ENCODE data around the gene CD320.
"Not testable (repeated sequence)": the region's sequence is repeated elsewhere in the genome, so short reads cannot be mapped to it uniquely, and the experiment has no call there.

CD320 gene

DNA sequence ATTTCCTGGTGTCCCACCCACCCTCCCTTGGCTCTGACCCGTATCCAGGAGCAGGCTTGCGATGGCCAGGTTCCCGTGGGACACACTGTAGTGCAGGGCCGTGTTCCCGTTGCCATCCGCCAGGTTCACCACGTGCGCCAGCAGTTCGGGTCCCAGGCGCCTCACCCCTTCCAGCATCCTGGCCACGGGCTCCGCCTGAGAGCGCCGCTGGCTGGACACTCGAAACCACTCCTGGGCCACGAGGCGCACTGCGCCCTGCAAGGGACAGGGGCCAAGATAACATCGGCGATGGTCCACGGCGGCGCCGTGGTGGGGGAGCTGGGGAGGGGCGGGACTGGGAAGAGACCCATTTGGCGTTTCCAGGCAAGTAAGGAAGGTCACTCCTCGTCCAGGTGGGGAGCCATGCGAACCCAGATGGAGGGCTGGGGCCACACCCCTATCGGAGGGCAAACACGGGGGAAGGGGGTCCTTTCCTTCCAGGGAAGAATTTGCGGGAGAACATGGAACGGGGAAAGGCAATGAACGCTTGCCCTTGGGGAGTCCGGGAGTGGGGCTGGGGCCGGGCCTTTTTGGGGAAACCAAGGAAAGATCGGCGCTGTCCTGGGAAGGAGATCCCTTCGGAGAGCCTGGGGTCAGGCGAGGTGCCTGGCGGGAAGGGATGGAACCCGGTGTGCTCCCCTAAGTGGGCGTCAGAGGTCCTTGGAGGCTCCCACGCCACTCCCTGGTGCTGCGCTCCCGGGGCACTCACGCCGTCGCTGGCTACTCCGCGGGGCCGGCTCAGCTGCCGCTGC is 25.0 kb upstream of the CD320 start:
- no peak for DNase-seq

- DNase-seq, result no peak
Measured at GRCh38 chr19:8331263-8331845, 23.2 kb upstream of the CD320 start.

- DNase-seq, result no peak
Measured at GRCh38 chr19:8329996-8330395, 21.8 kb upstream of the CD320 start.

DNA sequence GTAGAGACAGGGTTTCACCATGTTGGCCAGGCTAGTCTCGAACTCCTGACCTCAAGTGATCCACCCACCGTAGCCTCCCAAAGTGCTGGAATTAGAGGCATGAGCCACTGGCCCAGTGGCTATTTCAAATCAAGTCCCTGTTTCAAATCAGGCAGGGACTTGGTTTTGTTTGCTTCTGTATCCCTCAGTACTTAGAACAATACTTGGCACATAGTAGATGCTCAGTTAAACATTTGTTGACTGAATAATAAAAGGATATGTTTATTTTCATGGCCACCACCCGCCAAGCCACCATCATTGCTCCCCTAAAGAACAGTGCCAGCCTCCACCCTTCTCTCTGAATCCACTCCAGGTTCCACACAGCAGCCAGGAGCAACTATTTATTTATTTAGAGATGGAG is 17.3 kb upstream of the CD320 start:
- no peak for DNase-seq

DNA sequence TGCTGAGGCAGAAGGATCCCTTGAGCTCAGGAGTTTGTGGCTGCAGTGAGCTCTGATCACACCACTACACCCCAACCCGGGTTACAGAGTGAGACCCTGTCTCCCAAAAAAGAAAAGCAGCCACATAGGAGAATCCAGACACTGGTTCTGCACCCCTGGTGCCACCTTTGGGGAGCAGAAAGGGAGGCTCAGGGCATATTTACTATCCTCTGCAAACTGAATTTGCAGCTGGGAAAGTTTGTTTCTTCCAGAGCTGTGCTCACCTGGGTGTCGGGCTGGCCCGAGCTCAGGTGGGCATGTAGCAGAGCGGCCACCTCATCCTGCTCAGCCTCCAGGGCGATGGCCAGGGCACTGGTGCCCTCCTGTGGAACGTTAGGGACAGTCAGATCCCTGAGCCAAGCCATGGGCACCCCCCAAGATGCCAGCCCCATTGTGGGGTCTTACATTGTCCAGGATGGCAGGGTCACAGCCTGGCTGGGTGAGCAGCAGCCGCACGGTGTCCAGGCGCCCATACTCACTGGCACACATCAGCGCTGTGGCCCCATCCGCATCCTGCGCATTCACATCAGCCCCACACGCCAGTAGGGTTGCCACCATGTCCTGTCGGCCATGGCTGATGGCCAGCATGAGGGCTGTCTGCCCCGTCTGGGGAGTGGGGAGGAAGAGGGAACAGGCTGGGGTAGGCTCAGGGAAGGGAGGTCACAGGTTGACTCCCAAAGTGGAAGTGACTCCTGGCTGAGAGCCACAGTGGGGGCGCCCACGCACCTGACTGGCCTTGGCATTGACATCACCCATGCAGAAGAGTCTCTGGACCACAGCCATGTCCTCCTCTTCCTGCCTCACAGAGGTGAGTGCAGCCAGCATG is 16.3 kb upstream of the CD320 start:
- DNase-seq, result no peak

GRCh38 chr19:8323781-8324185 is 15.6 kb upstream of the CD320 start:
- no peak for DNase-seq

- DNase-seq, result no peak
Measured at GRCh38 chr19:8322638-8322997, 14.5 kb upstream of the CD320 start.

GRCh38 chr19:8321986-8322637 is 14.0 kb upstream of the CD320 start:
- DNase-seq, result no peak

DNA sequence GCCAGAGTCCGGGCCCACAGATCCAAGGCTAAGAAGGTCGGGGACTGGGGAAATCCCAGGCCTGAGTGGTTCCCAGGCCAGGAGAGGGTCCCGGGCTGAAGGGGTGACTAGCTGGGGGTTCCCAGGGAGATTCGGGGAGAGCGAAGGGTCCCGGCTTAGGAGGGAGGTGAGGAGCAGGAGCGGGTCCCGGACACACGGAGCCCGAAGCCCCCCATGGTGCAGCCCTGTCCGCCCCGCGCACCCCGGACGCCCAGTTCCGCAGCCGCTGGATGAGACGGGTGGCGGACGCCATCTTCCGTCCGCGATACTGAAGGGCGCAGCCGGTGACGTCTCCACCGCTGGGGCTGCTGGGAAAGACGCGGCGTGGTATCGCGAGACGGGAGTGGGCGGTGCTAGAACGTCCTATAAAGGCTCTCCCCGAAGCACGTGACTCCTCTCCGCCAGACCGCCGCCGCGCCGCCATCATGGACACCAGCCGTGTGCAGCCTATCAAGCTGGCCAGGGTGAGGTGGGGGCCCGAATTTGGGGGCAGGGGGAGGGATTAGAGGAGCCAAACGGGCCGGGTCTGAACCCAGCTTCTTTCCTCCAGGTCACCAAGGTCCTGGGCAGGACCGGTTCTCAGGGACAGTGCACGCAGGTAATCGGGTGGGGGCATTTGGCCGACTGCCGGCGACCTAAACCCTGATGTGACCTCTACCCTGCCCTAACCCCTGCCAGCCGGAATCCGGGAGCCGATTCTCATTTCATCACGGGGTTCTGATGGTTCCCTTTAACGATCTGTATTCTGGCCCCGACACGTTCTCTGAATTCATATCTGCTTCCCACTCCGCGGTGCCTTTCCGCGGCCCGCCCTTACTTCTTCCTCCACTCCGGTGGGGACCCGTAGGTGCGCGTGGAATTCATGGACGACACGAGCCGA is 13.2 kb upstream of the CD320 start, which contains the start of the genes NDUFA7 and RPS28:
TSS of gene NDUFA7 (minus strand) at position 309 of the 919 bp plus-strand sequence. CDS start at position 292, 17 bp downstream.
TSS of gene RPS28 (plus strand) at position 430 of the 919 bp plus-strand sequence. CDS start at position 465, 35 bp downstream.
- peak; percentile 96 for DNase-seq

DNA sequence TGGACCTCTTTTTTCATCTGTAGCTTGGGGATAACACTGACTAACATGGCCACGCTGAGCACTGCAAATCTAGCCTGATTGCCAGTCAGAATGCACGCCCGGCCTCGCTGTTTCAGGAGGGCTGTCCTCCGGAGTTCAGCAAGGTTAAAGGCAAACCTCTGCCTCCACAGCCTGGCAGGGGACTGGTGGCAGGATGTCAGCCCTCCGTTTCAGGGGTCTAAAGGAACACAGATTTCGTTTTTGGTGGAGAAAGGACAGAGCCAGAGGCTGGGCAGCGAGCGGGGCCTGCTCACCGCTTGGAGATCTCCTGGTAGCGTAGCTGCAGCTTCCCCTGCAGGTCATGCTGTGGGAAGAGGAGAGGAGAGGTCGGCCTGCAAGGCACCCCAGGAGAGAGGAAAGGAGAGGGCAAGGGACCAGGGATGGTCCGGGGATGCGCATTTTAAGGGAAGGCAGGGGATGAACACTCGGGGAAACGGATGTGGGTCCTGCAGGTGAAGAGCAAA is 12.5 kb upstream of the CD320 start:
- DNase-seq, result no peak

DNA sequence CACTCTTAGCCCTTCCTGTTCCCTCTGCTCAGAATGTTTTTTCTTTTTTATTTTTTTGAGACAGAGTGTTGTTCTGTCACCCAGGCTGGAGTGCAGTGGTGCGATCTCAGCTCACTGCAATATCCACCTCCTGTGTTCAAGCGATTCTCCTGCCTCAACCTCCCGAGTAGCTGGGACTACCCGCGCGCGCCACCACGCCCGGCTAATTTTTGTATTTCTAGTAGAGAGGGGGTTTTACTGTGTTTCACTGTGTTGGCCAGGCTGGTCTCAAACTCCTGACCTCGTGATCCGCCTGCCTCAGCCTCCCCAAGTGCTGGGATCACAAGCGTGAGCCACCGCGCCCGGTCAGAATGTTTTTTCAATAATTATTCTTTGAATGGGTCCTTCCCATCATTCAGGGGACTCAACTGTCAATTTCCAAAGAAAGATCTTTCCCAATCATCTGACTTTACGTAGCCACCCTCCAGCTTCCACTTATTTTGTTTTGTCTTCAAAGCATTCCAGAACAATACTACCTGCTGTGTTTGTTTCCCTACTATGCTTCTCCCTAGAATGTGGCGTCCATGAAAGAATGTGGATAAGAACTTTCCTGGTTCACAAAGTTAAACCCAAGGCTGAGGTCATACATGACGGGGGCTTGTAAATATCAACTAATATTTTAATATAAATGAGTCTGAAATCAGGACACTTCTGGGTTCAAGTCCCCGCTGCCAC is 11.8 kb upstream of the CD320 start:
- no peak for DNase-seq

DNA sequence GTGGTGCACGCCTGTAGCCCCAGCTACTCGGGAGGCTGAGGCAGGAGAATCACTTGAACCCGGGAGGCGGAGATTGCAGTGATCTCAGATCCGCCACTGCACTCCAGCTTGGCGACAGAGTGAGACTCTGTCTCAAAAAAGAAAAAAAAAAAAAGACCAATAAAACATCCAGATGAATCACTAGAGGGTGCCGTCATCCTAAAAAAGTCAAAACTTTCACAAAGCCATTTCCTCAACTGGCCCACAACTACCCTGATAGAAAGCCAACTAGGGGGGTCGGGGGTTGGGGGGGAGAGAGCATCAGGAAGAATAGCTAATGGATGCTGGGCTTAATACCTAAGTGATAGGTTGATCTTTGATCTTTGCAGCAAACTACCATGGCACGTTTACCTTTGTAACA is 10.7 kb upstream of the CD320 start:
- not testable (repeated sequence) for DNase-seq

GRCh38 chr19:8316351-8317125 is 8.4 kb upstream of the CD320 start:
- no peak for DNase-seq

DNA sequence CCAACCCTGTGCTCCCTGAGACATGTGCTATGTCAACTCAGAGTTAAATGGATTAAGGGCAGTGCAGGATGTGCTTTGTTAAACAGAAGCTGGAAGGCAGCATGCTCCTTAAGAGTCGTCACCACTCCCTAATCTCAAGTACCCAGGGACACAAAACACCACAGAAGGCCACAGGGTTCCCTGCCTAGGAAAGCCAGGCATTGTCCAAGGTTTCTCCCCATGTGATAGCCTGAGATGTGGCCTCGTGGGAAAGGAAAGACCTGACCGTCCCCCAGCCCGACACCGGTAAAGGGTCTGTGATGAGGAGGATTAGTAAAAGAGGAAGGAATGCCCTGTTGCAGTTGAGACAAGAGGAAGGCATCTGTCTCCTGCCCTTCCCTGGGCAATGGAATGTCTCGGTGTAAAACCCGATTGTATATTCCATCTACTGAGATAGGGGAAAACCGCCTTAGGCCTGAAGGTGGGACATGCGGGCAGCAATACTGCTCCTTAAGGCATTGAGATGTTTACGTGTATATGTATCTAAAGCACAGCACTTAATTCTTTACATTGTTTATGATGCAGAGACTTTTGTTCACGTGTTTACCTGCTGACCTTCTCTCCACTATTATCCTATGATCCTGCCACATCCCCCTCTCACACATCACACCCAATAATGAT is 7.0 kb upstream of the CD320 start:
- not testable (repeated sequence) for DNase-seq

GRCh38 chr19:8311461-8312260 is 3.5 kb upstream of the CD320 start:
- no peak for DNase-seq

DNA sequence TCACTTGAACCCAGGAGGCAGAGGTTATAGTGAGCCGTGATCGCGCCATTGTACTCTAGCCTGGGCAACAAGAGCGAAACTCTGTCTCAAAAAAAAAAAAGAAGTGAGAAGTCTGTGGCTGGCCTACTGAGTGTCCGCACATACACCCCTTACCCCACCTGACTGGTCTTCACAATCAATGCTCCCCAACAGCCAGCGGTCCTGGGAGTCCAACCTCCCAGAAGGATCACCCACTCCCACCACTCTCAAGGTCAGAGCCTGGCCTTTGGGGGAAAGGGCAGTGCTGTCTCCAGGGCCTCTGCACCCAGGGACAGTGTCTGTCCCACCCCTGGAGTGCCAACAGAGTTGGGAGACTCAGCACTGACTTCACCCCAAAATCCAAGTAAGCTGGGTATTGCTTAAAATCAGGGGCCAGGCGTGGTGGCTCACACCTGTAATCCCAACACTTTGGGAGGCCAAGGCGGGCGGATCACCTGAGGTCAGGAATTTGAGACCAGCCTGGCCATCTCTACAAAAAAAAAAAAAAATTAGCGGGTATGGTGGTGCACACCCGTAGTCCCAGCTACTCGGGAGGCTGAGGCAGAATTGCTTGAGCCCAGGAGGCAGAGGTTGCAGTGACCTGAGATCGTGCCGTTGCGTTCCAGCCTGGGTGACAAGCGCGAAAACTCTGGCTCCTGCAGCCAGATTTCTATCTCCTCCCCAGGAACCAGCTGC is 2.3 kb upstream of the CD320 start:
- DNase-seq, result no peak

GRCh38 chr19:8308891-8309291 is 733 bp upstream of the CD320 start:
- DNase-seq, result no peak

GRCh38 chr19:8307400-8307964 is 676 bp downstream of the CD320 start:
- DNase-seq, result no peak

All from stimulated activated CD4-positive, alpha-beta T cell treated with anti-CD3 and anti-CD28 coated beads, Interleukin-12 subunit alpha, Interleukin-12 subunit beta, amount 100 ng/mL, for 4 hours (primary cell).